HCT116 (cell line): ENCODE measurements around the gene RBBP8. TPM values are rescaled to one million over a fixed set of nuclear protein-coding genes. Genes with fewer than 3 reads are reported as not detected.

Source experiments
- ATAC-seq: fragments of 200-7000 bp; cut with Tn5 transposase; 2 replicates; pipeline ENCODE4 v1.9.1; 2020; ENCODE audit warnings: mild to moderate bottlenecking, moderate library complexity
- BruUV-seq: library from RNA; stranded (reverse); fragments of 400-500 nt; replicated peaks from 2 replicates; lab custom pipeline; 2021; lab: Mats Ljungman, UMichigan
- CTCF ChIA-PET: fragments of 300-600 bp; sonication (Branson Sonifier 250); formaldehyde crosslinking; loops from one replicate; lab custom pipeline; 2021; ENCODE audit warnings: antibody characterized with exemption; lab: Charles Lee
- POLR2A ChIA-PET: fragments of 300-600, 350-600 bp; sonication (Branson Sonifier 250); formaldehyde crosslinking; loops from one replicate; lab custom pipeline; 2021; ENCODE audit warnings: antibody characterized with exemption; lab: Charles Lee
- RAD21 ChIA-PET, 2 experiments: fragments of 300-600 bp; sonication (Branson Sonifier 250); formaldehyde crosslinking; loops; one replicate each; lab custom pipeline; 2023; ENCODE audit warnings: low total read pairs in 2 of 2; ENCODE audit not compliant: uncharacterized antibody in 2 of 2, unreplicated experiment in 2 of 2, low non-redundant PET in 1 of 2; lab: Charles Lee
- DNase-seq: peaks from one replicate; pipeline ENCODE4 v3.0.0-alpha.2; 2010; ENCODE audit warnings: low read depth, low spot score
- H2AFZ ChIP-seq: fragments of 200-600 bp; shearing (Covaris generic), sonication (generic); 2 replicates; pipeline ENCODE4 v1.6.1; 2017; ENCODE audit warnings: low read depth, mixed run types, mixed read lengths, antibody characterized with exemption, low read length; ENCODE audit not compliant: poor library complexity, severe bottlenecking
- H3K27ac ChIP-seq: 2 replicates; pipeline ENCODE4 v1.5.1; 2012; ENCODE audit warnings: low read depth, low read length
- H3K27me3 ChIP-seq: fragments of 200-600 bp; sonication (generic); 2 replicates; pipeline ENCODE4 v1.6.1; 2016; ENCODE audit warnings: mixed run types, low read length, mixed read lengths; ENCODE audit not compliant: insufficient read depth
- H3K36me3 ChIP-seq, 2 experiments: fragments of 200-500 bp in 1 of 2; fragments of 200-600 bp in 1 of 2; sonication (Bioruptor generic) in 1 of 2; sonication (generic) in 1 of 2; 2 replicates each; pipeline versions ENCODE4 v1.5.1 to v1.6.1; 2014 to 2016; ENCODE audit warnings: low read length in 2 of 2, inconsistent platforms in 1 of 2, mixed read lengths in 1 of 2, mixed run types in 1 of 2; ENCODE audit not compliant: insufficient read depth in 2 of 2, control insufficient read depth in 1 of 2
- H3K4me1 ChIP-seq, 2 experiments: fragments of 200-600 bp in 1 of 2; sonication (generic) in 1 of 2; 2 replicates each; pipeline versions ENCODE4 v1.5.1 to v1.6.1; 2012 to 2017; ENCODE audit warnings: low read length in 2 of 2, inconsistent platforms in 1 of 2, mild to moderate bottlenecking in 1 of 2, mixed read lengths in 1 of 2, mixed run types in 1 of 2, moderate library complexity in 1 of 2; ENCODE audit not compliant: insufficient read depth in 2 of 2, control insufficient read depth in 1 of 2
- H3K4me2 ChIP-seq: fragments of 200-600 bp; sonication (generic); 2 replicates; pipeline ENCODE4 v1.6.1; 2017; ENCODE audit warnings: mixed run types, low read length, mixed read lengths
- H3K4me3 ChIP-seq, 2 experiments: fragments of 200-600 bp in 1 of 2; sonication (generic) in 1 of 2; replicated peaks in 1 of 2; 2 replicates each; pipeline ENCODE4 v1.5.1; 2011 to 2016; ENCODE audit warnings: low read length in 2 of 2, control low read depth in 1 of 2, low read depth in 1 of 2, mild to moderate bottlenecking in 1 of 2, mixed read lengths in 1 of 2, mixed run types in 1 of 2
- H3K79me2 ChIP-seq: fragments of 200-600 bp; sonication (generic); 2 replicates; pipeline ENCODE4 v1.6.1; 2017; ENCODE audit warnings: mild to moderate bottlenecking, mixed run types, low read length, moderate library complexity, mixed read lengths; ENCODE audit not compliant: insufficient read depth
- H3K9ac ChIP-seq: fragments of 200-600 bp; sonication (generic); 2 replicates; pipeline ENCODE4 v1.6.1; 2016; ENCODE audit warnings: low read length, mixed read lengths
- H3K9me2 ChIP-seq: fragments of 200-600 bp; sonication (generic), shearing (Covaris generic); 2 replicates; pipeline ENCODE4 v1.6.1; 2017; ENCODE audit warnings: mixed run types, mild to moderate bottlenecking, moderate library complexity; ENCODE audit not compliant: insufficient read depth
- H3K9me3 ChIP-seq, 2 experiments: fragments of 200-500 bp in 1 of 2; fragments of 200-600 bp in 1 of 2; sonication (Bioruptor generic) in 1 of 2; sonication (generic) in 1 of 2; 2 replicates each; pipeline ENCODE4 v1.6.1; 2014 to 2017; ENCODE audit warnings: low read length in 2 of 2, mixed read lengths in 2 of 2, inconsistent platforms in 1 of 2, low read depth in 1 of 2, mild to moderate bottlenecking in 1 of 2, mixed run types in 1 of 2, moderate library complexity in 1 of 2; ENCODE audit not compliant: control insufficient read depth in 1 of 2, insufficient read depth in 1 of 2
- H4K20me1 ChIP-seq: fragments of 200-600 bp; sonication (generic), shearing (Covaris generic); 2 replicates; pipeline ENCODE4 v1.6.1; 2017; ENCODE audit warnings: mixed run types, mild to moderate bottlenecking, moderate library complexity; ENCODE audit not compliant: insufficient read depth
- CBX3 ChIP-seq: IDR thresholded peaks from 2 replicates; pipeline ENCODE4 v1.6.1; 2012; ENCODE audit warnings: low read depth
- CEBPB ChIP-seq: IDR thresholded peaks from 2 replicates; pipeline ENCODE4 v1.6.1; 2012; ENCODE audit warnings: low read depth
- EGR1 ChIP-seq: IDR thresholded peaks from 2 replicates; pipeline ENCODE4 v1.6.1; 2012; ENCODE audit warnings: low read depth
- ELF1 ChIP-seq: IDR thresholded peaks from 2 replicates; pipeline ENCODE4 v1.6.1; 2012; ENCODE audit warnings: low read depth, borderline replicate concordance
- EZH2 ChIP-seq: fragments of 200-600 bp; sonication (generic); IDR thresholded peaks from 2 replicates; pipeline ENCODE4 v1.6.1; 2017; ENCODE audit warnings: antibody characterized with exemption, mixed run types
- FOSL1 ChIP-seq: IDR thresholded peaks from 2 replicates; pipeline ENCODE4 v1.6.1; 2012; ENCODE audit warnings: low read depth
- JUND ChIP-seq: IDR thresholded peaks from 2 replicates; pipeline ENCODE4 v1.6.1; 2012
- POLR2AphosphoS5 ChIP-seq: IDR thresholded peaks from 2 replicates; pipeline ENCODE4 v1.6.1; 2011; ENCODE audit warnings: mild to moderate bottlenecking, low read depth, low read length, moderate library complexity
- SIN3A ChIP-seq: IDR thresholded peaks from 2 replicates; pipeline ENCODE4 v1.6.1; 2012; ENCODE audit warnings: low read depth
- SP1 ChIP-seq: IDR thresholded peaks from 2 replicates; pipeline ENCODE4 v1.6.1; 2012; ENCODE audit warnings: low read depth
- SRF ChIP-seq: IDR thresholded peaks from 2 replicates; pipeline ENCODE4 v1.6.1; 2012; ENCODE audit warnings: low read depth
- TCF7L2 ChIP-seq: IDR thresholded peaks from 2 replicates; pipeline ENCODE4 v1.7.0; 2011; ENCODE audit warnings: borderline replicate concordance, inconsistent platforms; ENCODE audit not compliant: insufficient read depth, insufficient read length; ENCODE audit errors: extremely low read depth
- YY1 ChIP-seq: IDR thresholded peaks from 2 replicates; pipeline ENCODE4 v1.6.1; 2011; ENCODE audit warnings: low read length, low read depth, moderate library complexity, mild to moderate bottlenecking; ENCODE audit not compliant: insufficient replicate concordance; ENCODE audit errors: extremely low read depth
- intact Hi-C: fragments of 100-400 bp; cut with micrococcal nuclease; formaldehyde crosslinking; loops from 2 replicates; pipeline ENCODE4 v1.10.0; 2022
- total RNA-seq: library from RNA; stranded (reverse); gene quantifications from one replicate; pipeline ENCODE4 v1.2.1, GENCODE V29; 2021; ENCODE audit not compliant: unreplicated experiment
- TF ChIP-seq, protein P1 (sequence below): IDR thresholded peaks from 2 replicates; pipeline ENCODE4 v1.6.1; 2011; ENCODE audit warnings: mild to moderate bottlenecking, low read length, moderate library complexity; ENCODE audit not compliant: insufficient replicate concordance; ENCODE audit errors: extremely low read depth

RBBP8 gene
- total RNA-seq, 1 experiment from 2014 or later = 66.6 TPM

GRCh38 chr18:23054553-23054952 lies 121.4 kb downstream of the RBBP8 start:
- Histone ChIP-seq H3K79me2 (no peaks in the 10 kb centered on the region), H3K27ac (no peak overlapping the region), H3K36me3 (no peaks in the 10 kb centered on the region), H3K9me2 (no peaks in the 10 kb centered on the region), H3K4me3 (no peak overlapping the region), H3K4me1 (no peaks in the 10 kb centered on the region; a peak in 1 of 4 replicates), H2AFZ (no peak overlapping the region), H4K20me1 (no peaks in the 10 kb centered on the region), H3K27me3 (no peaks in the 10 kb centered on the region), H3K4me2 (no peak overlapping the region), H3K9ac (no peak overlapping the region), H3K9me3 (no peaks in the 10 kb centered on the region)
- no peak for ATAC-seq
- ChIA-PET CTCF (no interaction called here), RAD21 (no interaction called here), POLR2A (no interaction called here)
- intact Hi-C loops = no loop called here
- DNase-seq = no peak
- TF ChIP-seq JUND (no peak), EZH2 (no peak), SRF (no peak), CBX3 (no peak), POLR2AphosphoS5 (no peak), ELF1 (no peak), SIN3A (no peak), FOSL1 (no peak)
- TF ChIP-seq, protein P1, sequence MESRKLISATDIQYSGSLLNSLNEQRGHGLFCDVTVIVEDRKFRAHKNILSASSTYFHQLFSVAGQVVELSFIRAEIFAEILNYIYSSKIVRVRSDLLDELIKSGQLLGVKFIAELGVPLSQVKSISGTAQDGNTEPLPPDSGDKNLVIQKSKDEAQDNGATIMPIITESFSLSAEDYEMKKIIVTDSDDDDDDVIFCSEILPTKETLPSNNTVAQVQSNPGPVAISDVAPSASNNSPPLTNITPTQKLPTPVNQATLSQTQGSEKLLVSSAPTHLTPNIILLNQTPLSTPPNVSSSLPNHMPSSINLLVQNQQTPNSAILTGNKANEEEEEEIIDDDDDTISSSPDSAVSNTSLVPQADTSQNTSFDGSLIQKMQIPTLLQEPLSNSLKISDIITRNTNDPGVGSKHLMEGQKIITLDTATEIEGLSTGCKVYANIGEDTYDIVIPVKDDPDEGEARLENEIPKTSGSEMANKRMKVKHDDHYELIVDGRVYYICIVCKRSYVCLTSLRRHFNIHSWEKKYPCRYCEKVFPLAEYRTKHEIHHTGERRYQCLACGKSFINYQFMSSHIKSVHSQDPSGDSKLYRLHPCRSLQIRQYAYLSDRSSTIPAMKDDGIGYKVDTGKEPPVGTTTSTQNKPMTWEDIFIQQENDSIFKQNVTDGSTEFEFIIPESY = no peak
- no TSS peak for BruUV-seq

DNA sequence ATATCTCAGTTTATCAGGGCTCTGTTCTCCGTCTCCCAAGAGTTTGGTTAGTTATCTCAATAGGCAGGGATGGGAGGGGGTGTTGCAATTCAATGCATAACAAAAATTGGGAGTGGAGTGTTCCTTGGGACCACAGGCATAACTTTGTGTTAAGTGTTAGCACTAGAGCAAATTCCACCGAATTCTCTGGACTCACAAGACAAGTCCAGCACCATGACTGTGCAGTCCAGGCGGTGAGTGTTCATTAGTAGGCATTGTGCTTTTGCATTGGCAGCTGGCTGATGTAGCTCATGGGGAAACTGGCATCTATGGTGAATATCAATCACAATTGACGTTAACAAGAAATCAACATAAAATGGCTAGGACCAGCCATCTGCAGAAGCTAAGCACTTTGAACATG lies 123.2 kb downstream of the RBBP8 start:
- RAD21 ChIA-PET = interaction anchor here in 1 of 2 experiments (1.2 kb wide), 1 partner anchor 355 kb away, joined by 3 read pairs; no protein-coding TSS in a partner anchor
- Histone ChIP-seq H3K9me3 (no peaks in the 10 kb centered on the region), H3K9ac (no peak overlapping the region), H3K79me2 (no peaks in the 10 kb centered on the region), H3K36me3 (no peaks in the 10 kb centered on the region), H2AFZ (no peak overlapping the region), H3K27ac (no peak overlapping the region), H3K4me2 (no peak overlapping the region), H3K27me3 (no peaks in the 10 kb centered on the region), H3K4me1 (no peaks in the 10 kb centered on the region; a peak in 1 of 4 replicates), H4K20me1 (no peaks in the 10 kb centered on the region), H3K4me3 (no peak overlapping the region), H3K9me2 (no peaks in the 10 kb centered on the region)
- CTCF ChIA-PET = no interaction called here
- TF ChIP-seq SIN3A (no peak), TCF7L2 (no peak), YY1 (no peak), EGR1 (no peak), ELF1 (no peak), SP1 (no peak), CEBPB (no peak), CBX3 (no peak)
- intact Hi-C loops = no loop called here
- BruUV-seq = no TSS peak
- POLR2A ChIA-PET = no interaction called here
- DNase-seq = no peak
- ATAC-seq = no peak
